Effector CD4-positive, alpha-beta T cell (primary cell): Measurements from ENCODE around the gene TNFAIP6. TPM values are rescaled to one million over a fixed set of nuclear protein-coding genes. Genes with fewer than 3 reads are reported as not detected.
"Not testable (repeated sequence)": the region's sequence is repeated elsewhere in the genome, so short reads cannot be mapped to it uniquely, and the experiment has no call there.

Source experiments
- DNase-seq: peaks from one replicate; pipeline ENCODE4 v3.0.0-alpha.2; 2020
- total RNA-seq: gene quantifications from one replicate; lab custom pipeline; 2026; lab: John Stamatoyannopoulos, UW

Gene TNFAIP6
- total RNA-seq, result not detected

GRCh38 chr2:151357359-151357758 lies at the start of gene TNFAIP6:
TNFAIP6 (plus strand) TSS chr2:151357592; CDS start chr2:151357667, 75 bp downstream.
- no peak for DNase-seq

DNA sequence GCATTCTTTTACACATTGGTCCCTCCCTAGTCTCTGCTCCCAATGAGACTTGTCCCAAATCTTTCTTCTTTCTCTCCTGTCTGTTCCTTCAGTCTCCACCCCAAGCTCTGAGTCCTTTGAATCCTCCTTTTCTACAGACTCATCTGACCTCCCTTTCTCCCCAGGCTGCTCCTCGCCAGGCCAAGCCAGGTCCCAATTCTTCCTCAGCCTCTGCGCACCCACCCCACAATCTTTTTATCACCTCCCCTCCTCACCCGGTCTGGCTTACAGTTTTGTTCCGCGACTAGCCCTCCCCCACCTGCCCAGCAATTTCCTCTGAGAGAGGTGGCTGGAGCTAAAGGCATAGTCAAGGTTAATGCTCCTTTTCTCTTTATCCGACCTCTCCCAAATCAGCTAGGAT lies 47.1 kb upstream of the TNFAIP6 start:
- DNase-seq, result not testable (repeated sequence)

DNA sequence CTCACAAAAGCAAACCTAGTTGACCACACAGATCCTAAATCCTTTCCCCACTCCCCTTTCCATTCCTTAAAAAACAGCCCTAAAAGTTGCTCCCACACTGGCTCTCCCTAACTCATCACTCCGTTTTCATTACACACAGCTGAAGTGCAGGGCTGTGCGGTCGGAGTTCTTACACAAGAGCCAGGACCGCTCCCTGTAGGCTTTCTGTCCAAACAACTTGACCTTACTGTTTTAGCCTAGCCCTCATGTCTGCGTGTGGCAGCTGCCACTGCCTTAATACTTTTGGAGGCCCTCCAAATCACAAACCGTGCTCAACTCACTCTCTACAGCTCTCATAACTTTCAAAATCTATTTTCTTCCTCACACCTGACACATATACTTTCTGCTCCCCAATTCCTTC lies 45.0 kb upstream of the TNFAIP6 start:
- not testable (repeated sequence) for DNase-seq

DNA sequence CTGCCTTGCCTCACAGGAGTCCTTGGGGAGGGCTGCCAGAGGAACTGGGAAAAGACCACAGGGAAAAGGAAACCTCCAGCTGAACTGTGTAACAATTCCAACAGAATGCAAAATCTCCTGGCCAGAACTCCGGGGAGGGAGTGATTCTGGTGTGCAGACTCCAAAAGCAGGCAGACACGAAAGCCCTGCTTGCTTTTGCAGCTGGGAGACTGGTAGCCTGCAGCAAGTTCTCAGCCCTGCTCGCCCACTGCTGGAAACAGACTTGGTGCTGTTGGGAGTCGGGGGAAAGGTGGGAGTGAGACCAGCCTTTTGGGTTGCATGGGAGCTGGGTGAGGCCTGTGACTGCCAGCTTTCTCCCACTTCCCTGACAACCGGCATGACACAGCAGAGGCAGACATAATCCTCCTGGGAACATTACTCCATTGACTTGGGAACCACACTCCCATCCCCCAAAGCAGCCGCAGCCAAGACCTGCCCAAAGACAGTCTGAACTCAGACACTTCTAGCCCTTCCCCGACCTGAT lies 42.0 kb upstream of the TNFAIP6 start:
- no peak for DNase-seq

- no peak for DNase-seq
Observed at GRCh38 chr2:151325581-151326095, 31.8 kb upstream of the TNFAIP6 start.

- no peak for DNase-seq
Observed at GRCh38 chr2:151326554-151326953, 30.8 kb upstream of the TNFAIP6 start.

GRCh38 chr2:151329998-151330397 lies 27.4 kb upstream of the TNFAIP6 start:
- DNase-seq, result no peak

GRCh38 chr2:151333083-151333482 lies 24.3 kb upstream of the TNFAIP6 start:
- DNase-seq, result no peak

DNA sequence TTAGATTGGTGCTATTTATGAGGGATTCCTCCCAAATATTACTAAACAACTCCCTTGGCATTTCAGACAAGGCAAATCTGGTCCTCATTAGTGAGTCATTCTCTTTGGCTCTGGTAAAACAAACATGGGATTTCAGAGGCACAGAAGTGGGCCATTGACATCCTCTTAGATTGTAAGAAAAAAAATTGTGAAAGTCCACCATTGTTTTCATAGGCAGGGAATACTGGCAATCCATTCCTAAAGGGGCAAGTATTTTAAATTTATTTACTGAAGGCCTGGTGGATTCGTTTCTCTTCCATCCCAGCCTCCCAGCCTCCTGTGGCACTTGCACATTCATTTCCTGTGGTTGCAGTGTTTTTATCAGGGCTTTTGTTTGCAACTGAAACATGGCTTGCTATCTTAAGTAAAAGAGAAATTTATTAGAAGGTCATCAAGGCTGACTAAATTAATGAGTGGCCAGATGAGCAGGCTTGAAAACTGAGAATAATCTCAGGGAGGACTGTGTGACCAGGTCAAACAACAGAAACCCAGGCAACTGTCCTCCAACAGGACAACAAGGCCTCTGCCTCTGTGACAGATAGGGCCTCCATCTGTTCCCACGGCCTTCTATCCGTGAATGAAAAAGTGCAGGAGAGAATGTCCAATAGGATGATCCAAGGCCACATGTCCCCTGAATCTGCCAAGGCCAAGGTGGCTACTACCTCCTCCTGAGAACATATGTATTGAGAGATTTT lies 23.1 kb upstream of the TNFAIP6 start:
- no peak for DNase-seq

GRCh38 chr2:151336863-151337371 lies 20.5 kb upstream of the TNFAIP6 start:
- no peak for DNase-seq

DNA sequence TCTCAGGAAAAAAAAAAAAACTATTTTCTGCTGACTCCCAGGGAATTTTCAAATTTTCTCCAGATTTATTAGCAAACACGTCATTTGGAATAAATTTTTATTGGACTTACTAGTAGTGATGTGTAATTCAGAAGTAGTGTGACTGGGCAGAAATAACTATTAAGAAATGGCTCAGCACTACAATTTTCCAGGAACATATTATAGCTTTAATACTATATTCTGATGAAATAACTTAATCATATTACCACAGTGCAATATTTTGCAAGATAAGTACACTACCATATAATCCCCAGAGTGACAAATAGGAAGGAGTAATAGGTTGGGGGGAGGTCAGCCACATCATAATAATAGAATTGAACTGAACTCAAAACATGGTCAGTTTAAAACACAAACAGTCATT lies 19.7 kb upstream of the TNFAIP6 start:
- DNase-seq, result no peak

GRCh38 chr2:151338115-151338514 lies 19.3 kb upstream of the TNFAIP6 start:
- no peak for DNase-seq

GRCh38 chr2:151343073-151343472 lies 14.3 kb upstream of the TNFAIP6 start:
- DNase-seq, result no peak

- not testable (repeated sequence) for DNase-seq
Observed at GRCh38 chr2:151344191-151344590, 13.2 kb upstream of the TNFAIP6 start.

DNA sequence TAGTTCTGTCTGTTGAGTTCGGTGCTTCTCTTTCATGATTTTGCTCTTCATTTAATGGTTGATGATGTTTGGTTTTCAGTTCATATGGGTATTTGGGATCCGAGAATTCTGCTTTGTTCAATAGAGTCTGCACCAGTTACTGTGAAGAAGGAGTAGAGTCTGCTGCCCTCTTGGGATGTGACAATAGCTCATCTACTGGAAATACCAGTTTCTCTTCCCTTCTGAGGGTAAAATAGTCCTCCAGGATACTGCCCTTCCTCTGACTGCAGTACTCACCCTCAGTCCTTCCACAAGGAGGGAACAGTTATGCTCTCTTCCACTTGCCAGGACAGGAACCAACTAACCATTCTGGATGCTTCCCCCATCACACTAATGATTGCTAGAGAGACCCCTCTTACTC lies 12.5 kb upstream of the TNFAIP6 start:
- no peak for DNase-seq

GRCh38 chr2:151347294-151347693 lies 10.1 kb upstream of the TNFAIP6 start:
- DNase-seq, result no peak

GRCh38 chr2:151347906-151348305 lies 9.5 kb upstream of the TNFAIP6 start:
- no peak for DNase-seq

DNA sequence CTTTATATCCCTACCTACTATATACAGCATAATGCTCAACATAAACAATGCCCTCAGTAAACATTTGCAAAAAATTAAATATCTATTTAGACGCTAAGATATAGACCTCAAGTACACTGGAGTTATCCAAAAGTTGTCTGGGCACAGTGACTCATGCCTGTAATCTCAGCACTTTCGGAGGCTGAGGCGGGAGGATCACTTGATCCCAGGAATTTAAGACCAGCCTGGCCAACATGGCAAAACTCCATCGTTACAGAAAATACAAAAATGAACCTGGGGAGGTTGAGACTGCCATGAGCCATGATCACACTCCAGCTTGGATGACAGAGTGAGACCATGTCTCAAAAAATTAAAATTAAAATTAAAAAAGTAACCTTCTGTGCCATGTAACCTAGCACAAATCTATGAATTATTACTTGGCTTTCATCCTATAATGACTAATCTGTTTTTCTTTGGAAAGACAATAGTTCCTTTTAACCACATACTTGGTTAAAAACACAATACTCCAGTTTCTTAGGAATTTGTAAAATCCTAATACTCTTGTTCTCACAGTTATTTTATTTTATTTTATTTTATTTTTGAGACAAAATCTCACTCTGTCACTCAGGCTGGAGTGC lies 6.7 kb upstream of the TNFAIP6 start:
- DNase-seq, result no peak

GRCh38 chr2:151353995-151354394 lies 3.4 kb upstream of the TNFAIP6 start:
- no peak for DNase-seq

- DNase-seq, result no peak
Observed at GRCh38 chr2:151354807-151355206, 2.6 kb upstream of the TNFAIP6 start.

- no peak for DNase-seq
Observed at GRCh38 chr2:151358166-151358970, 976 bp downstream of the TNFAIP6 start.

DNA sequence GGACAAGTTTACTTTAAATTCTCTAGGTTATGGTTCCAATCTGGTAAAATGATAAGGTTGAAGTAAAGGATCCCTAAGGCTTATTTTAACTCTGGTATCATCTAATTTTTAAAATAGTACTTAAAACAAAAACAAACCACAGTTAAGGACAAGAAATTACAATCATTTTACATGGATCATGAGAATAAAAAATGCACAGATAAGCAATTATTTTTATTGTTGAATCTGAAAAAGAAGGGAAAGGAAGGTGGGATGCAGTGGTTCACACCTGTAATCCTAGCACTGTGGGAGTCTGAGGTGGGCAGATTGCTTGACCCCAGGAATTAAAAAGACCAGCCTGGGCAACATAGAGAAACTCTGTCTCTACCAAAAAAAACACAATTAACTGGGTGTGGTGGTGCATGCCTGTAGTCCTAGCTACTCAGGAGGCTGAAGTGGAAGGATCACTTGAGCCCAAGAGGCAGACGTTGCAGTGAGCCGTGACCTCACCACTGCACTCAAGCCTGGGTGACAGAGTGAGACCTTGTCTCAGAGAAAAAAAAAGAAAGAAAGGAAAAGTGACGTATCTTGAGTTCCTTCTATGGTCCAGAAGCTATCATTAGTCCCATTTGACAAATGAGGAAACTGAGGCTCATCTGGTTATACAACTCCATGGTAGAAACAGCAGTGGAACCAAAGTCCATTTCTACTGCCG lies 2.5 kb downstream of the TNFAIP6 start:
- no peak for DNase-seq
